H1 (cell line): ENCODE measurements around the gene ZNFX1. TPM values are rescaled to one million over a fixed set of nuclear protein-coding genes. Genes with fewer than 3 reads are reported as not detected.

Experiments used
- ASH2L ChIP-seq: fragments of 200-600, 300-600 bp; sonication (generic); IDR thresholded peaks from one replicate; pipeline ENCODE4 v1.7.1; 2017; ENCODE audit warnings: low read length
- CTCF ChIP-seq, 3 experiments: IDR thresholded peaks; 1 replicate in 2 of 3; 2 replicates in 1 of 3; pipeline versions ENCODE4 v1.5.1 to v1.6.1; 2011; ENCODE audit warnings: low read length in 3 of 3, mild to moderate bottlenecking in 3 of 3, inconsistent platforms in 2 of 3, low read depth in 1 of 3, moderate library complexity in 1 of 3; ENCODE audit not compliant: insufficient read depth in 1 of 3; ENCODE audit errors: control extremely low read depth in 1 of 3
- MAFK ChIP-seq: IDR thresholded peaks from 2 replicates; pipeline ENCODE4 v1.6.1; 2012; ENCODE audit warnings: low read depth, mild to moderate bottlenecking, improper control_type of control experiment, low read length
- polyA plus RNA-seq, 7 experiments: library from polyadenylated mRNA; depleted of rRNA in 3 of 7; stranded (reverse) in 5 of 7; unstranded in 2 of 7; fragments of >200 nt in 5 of 7; fragments of 200-250 nt in 2 of 7; gene quantifications; 1 replicate in 5 of 7; 2 replicates in 1 of 7; 4 replicates in 1 of 7; pipeline versions ENCODE4 v1.2.1 to v1.2.3, GENCODE V29; 2011 to 2013; ENCODE audit warnings: missing spikeins in 2 of 7, mixed read lengths in 2 of 7
- total RNA-seq: library from RNA; stranded (reverse); fragmentation: NEBNext Ultra II Directional; extraction: Animal tissue kit (Norgen Biotek cat#: 25700); gene quantifications from 2 replicates; pipeline ENCODE4 v1.2.1, GENCODE V29; 2021

The ZNFX1 gene
- total and polyA plus RNA-seq, 2 of the 8 experiments (the other 6 are each of a cell fraction or from before 2014, with no cell fraction given) = 3.1 to 11.3 TPM

GRCh38 chr20:49248879-49249665 is 28.8 kb downstream of the ZNFX1 start (continued):
- TF ChIP-seq CTCF (IDR thresholded peaks at IDR 0.05; ENCODE audit: control extremely low read depth in 1 of 3, insufficient read depth in 1 of 3, low read depth in 1 of 3, low read length in 3 of 3) (no peak), ASH2L (no peak), MAFK (no peak)
